NB4 (cell line): ENCODE results near the gene WNK1.

ENCODE experiments used
- DNase-seq: peaks from one replicate; pipeline ENCODE4 v3.0.0; 2010; ENCODE audit warnings: low read depth
- H3K4me3 ChIP-seq: one replicate; pipeline ENCODE4 v1.5.1; 2011; ENCODE audit warnings: mild to moderate bottlenecking, low read depth, low read length, moderate library complexity
- MYC ChIP-seq: IDR thresholded peaks from 2 replicates; pipeline ENCODE4 v1.6.1; 2011; ENCODE audit warnings: low read depth, low read length
- POLR2A ChIP-seq: IDR thresholded peaks from 2 replicates; pipeline ENCODE4 v1.6.1; 2011; ENCODE audit warnings: mild to moderate bottlenecking; ENCODE audit not compliant: insufficient read length; ENCODE audit errors: extremely low read depth
- TF ChIP-seq, protein P1 (sequence below): IDR thresholded peaks from one replicate; pipeline ENCODE4 v1.5.1; 2012; ENCODE audit warnings: low read depth, low read length
- TF ChIP-seq, protein P2 (sequence below): IDR thresholded peaks from 2 replicates; pipeline ENCODE4 v1.6.1; 2011; ENCODE audit warnings: low read depth, low read length

The WNK1 gene

DNA sequence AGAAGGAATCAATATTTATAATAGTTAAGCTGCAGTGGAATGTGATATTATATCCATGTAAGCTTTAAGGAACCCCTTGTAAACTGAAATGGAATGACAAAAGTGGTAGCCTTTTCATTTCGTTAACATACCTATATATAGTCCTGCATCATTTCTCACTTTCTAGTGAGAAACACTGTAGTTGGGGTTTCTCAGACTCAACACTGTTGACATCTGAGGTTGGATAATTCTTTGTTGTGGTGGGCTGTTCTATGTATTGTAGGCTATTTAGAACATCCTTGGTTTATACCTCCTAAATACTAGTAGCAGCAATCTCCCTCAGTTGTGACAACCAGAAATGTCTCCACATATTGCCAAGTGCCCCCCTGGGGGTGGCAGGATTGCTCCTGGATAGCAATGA is 118.0 kb downstream of the WNK1 start:
- TF ChIP-seq MYC = no peak
- no peak for TF ChIP-seq POLR2A
- TF ChIP-seq, protein P1, sequence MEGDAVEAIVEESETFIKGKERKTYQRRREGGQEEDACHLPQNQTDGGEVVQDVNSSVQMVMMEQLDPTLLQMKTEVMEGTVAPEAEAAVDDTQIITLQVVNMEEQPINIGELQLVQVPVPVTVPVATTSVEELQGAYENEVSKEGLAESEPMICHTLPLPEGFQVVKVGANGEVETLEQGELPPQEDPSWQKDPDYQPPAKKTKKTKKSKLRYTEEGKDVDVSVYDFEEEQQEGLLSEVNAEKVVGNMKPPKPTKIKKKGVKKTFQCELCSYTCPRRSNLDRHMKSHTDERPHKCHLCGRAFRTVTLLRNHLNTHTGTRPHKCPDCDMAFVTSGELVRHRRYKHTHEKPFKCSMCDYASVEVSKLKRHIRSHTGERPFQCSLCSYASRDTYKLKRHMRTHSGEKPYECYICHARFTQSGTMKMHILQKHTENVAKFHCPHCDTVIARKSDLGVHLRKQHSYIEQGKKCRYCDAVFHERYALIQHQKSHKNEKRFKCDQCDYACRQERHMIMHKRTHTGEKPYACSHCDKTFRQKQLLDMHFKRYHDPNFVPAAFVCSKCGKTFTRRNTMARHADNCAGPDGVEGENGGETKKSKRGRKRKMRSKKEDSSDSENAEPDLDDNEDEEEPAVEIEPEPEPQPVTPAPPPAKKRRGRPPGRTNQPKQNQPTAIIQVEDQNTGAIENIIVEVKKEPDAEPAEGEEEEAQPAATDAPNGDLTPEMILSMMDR = no peak
- TF ChIP-seq, protein P2, sequence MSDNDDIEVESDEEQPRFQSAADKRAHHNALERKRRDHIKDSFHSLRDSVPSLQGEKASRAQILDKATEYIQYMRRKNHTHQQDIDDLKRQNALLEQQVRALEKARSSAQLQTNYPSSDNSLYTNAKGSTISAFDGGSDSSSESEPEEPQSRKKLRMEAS = no peak

DNA sequence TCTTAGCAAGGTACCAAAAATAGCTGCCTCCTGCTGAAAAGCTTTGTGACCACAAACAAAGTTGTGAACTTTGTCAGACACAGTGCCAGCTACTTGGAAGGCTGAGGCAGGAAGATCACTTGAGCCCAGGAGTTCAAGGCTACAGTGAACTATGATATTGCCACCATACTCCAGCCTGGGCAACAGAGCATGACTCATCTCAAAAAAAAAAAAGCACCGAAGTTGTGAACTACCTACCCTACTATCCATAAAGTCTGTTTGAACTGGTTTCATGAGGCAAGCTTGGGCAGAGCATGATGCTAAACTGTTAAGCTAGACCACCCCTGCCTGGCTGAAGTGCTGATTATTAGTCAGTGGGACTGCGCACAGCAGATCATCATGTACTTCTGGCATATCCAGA is 121.6 kb downstream of the WNK1 start:
- H3K4me3 ChIP-seq = no peak overlapping the region
- DNase-seq = no peak
- TF ChIP-seq POLR2A (no peak), MYC (no peak)
- TF ChIP-seq, protein P2 = no peak
- TF ChIP-seq, protein P1 = no peak

More for the DNA sequence above, 118.0 kb downstream of the WNK1 start:
- no peak for DNase-seq
- no peak overlapping the region for H3K4me3 ChIP-seq

DNA sequence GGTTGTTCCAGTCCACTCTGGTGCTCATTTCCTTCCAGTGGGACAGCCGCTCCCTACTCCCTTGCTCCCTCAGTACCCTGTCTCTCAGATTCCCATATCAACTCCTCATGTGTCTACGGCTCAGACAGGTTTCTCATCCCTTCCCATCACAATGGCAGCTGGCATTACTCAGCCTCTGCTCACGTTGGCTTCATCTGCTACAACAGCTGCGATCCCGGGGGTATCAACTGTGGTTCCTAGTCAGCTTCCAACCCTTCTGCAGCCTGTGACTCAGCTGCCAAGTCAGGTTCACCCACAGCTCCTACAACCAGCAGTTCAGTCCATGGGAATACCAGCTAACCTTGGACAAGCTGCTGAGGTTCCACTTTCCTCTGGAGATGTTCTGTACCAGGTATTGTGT is 127.3 kb downstream of the WNK1 start:
- no peak overlapping the region for H3K4me3 ChIP-seq
- TF ChIP-seq POLR2A = no peak
- TF ChIP-seq, protein P2 = no peak
- TF ChIP-seq, protein P1 = no peak
- DNase-seq = no peak

DNA sequence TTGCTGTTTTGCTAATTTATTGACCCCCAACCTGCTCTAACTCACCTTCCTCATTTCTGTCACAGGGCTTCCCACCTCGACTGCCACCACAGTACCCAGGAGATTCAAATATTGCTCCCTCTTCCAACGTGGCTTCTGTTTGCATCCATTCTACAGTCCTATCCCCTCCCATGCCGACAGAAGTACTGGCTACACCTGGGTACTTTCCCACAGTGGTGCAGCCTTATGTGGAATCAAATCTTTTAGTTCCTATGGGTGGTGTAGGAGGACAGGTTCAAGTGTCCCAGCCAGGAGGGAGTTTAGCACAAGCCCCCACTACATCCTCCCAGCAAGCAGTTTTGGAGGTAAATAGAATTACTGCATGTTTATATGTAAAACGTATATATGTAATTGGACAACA is 128.3 kb downstream of the WNK1 start:
- no peak for DNase-seq
- TF ChIP-seq MYC = no peak
- TF ChIP-seq, protein P1 = no peak
- TF ChIP-seq, protein P2 = no peak
- TF ChIP-seq POLR2A = no peak
- H3K4me3 ChIP-seq = no peak overlapping the region

DNA sequence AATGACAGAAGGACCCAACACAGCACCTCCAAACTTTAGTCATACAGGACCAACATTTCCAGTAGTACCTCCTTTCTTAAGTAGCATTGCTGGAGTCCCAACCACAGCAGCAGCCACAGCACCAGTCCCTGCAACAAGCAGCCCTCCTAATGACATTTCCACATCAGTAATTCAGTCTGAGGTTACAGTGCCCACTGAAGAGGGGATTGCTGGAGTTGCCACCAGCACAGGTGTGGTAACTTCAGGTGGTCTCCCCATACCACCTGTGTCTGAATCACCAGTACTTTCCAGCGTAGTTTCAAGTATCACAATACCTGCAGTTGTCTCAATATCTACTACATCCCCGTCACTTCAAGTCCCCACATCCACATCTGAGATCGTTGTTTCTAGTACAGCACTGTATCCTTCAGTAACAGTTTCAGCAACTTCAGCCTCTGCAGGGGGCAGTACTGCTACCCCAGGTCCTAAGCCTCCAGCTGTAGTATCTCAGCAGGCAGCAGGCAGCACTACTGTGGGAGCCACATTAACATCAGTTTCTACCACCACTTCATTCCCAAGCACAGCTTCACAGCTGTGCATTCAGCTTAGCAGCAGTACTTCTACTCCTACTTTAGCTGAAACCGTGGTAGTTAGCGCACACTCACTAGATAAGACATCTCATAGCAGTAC is 132.5 kb downstream of the WNK1 start:
- DNase-seq = no peak
- TF ChIP-seq, protein P1 = no peak
- TF ChIP-seq, protein P2 = no peak
- TF ChIP-seq POLR2A (no peak), MYC (no peak)
- H3K4me3 ChIP-seq = no peak overlapping the region
